Tibial nerve (tissue), 4 donors: ENCODE data around the gene PTK7. TPM values are rescaled to one million over a fixed set of nuclear protein-coding genes. Genes with fewer than 3 reads are reported as not detected.

Experiments
- DNase-seq, 2 donors: peaks; one replicate each; pipeline ENCODE4 v3.0.0-alpha.2; 2019; ENCODE audit warnings: low spot score in 2 of 2
- H3K27ac ChIP-seq, 4 donors: fragments of 200-600 bp; sonication (generic) in 3 of 4; one replicate each; pipeline ENCODE4 v1.5.1; 2017 to 2019; ENCODE audit warnings: mild to moderate bottlenecking in 1 of 4
- H3K27me3 ChIP-seq, 2 donors: fragments of 200-600 bp; sonication (generic) in 1 of 2; one replicate each; pipeline versions ENCODE4 v1.5.1 to v1.6.0; 2017 to 2019
- H3K36me3 ChIP-seq, 3 donors: fragments of 200-600 bp; sonication (generic); one replicate each; pipeline ENCODE4 v1.5.1; 2018 to 2019
- H3K4me1 ChIP-seq, 4 donors: fragments of 200-600 bp; sonication (generic) in 3 of 4; one replicate each; pipeline ENCODE4 v1.5.1; 2017 to 2019
- H3K4me3 ChIP-seq, 4 donors: fragments of 200-600 bp; sonication (generic) in 3 of 4; one replicate each; pipeline ENCODE4 v1.5.1; 2017 to 2019; ENCODE audit warnings: mild to moderate bottlenecking in 1 of 4, moderate library complexity in 1 of 4
- H3K9me3 ChIP-seq, 4 donors: fragments of 200-600 bp; sonication (generic) in 3 of 4; one replicate each; pipeline ENCODE4 v1.5.1; 2017 to 2019
- CTCF ChIP-seq, 5 experiments: fragments of 200-600 bp in 3 of 5; fragments of 450-650 bp in 2 of 5; sonication (generic) in 3 of 5; IDR thresholded peaks; one replicate each; pipeline ENCODE4 v1.5.1; 2016 to 2019; ENCODE audit warnings: antibody characterized with exemption in 5 of 5, mild to moderate bottlenecking in 3 of 5, moderate library complexity in 2 of 5
- EP300 ChIP-seq, 2 donors: sonication (generic); formaldehyde crosslinking; IDR thresholded peaks; one replicate each; pipeline ENCODE4 v1.6.1; 2017; ENCODE audit warnings: antibody characterized with exemption in 2 of 2, mild to moderate bottlenecking in 1 of 2
- POLR2A ChIP-seq, 2 donors: fragments of 450-650 bp; IDR thresholded peaks; one replicate each; pipeline ENCODE4 v1.6.1; 2017; ENCODE audit warnings: antibody characterized with exemption in 2 of 2, mild to moderate bottlenecking in 2 of 2, moderate library complexity in 2 of 2
- WGBS, 2 donors: methylation state at CpG; one replicate each; pipeline ENCODE4 v1.1.5; 2018; 5-methylcytosine and 5-hydroxymethylcytosine counted together
- total RNA-seq, 4 donors: library from RNA; depleted of rRNA; stranded (reverse); fragments of >200 nt; gene quantifications; one replicate each; pipeline ENCODE4 v1.1.0, GENCODE V29; 2016

Gene PTK7
- total RNA-seq = 1 to 10 TPM; 1.5 to 5.5 (median 3.9) TPM

GRCh38 chr6:43075670-43076463, at the start of gene PTK7:
PTK7 (plus strand) TSS chr6:43076314; CDS start chr6:43076489, 175 bp downstream.
- Histone ChIP-seq H3K9me3 (no peaks in the 10 kb centered on the region), H3K36me3 (peaks cover 0 to 45% (median 0%) of the 10 kb centered on the region in 3 donors), H3K27ac (peak within 1 kb of the TSS in 1 of 4 donors; percentile 13), H3K4me3 (peak within 1 kb of the TSS; percentile 22 to 56 (median 38)), H3K27me3 (peaks cover 0 to 27% of the 10 kb centered on the region in 2 donors), H3K4me1 (peaks cover 0 to 20% (median 3%) of the 10 kb centered on the region in 4 donors)
- TF ChIP-seq POLR2A (IDR thresholded peaks at IDR 0.05) (no peak), EP300 (IDR thresholded peaks at IDR 0.05) (no peak), CTCF (IDR thresholded peaks at IDR 0.05) (no peak)
- no peak for DNase-seq
- 14 to 19% methylated on average over 8 to 12 of the region's 60 CpGs for WGBS, 2 donors

GRCh38 chr6:43026365-43026764, 49.7 kb upstream of the PTK7 start:
- H3K4me1 ChIP-seq = peaks cover 0 to 25% (median 7%) of the 10 kb centered on the region in 4 donors
- H3K9me3 ChIP-seq = no peaks in the 10 kb centered on the region
- H3K36me3 ChIP-seq = peaks cover 9 to 67% (median 35%) of the 10 kb centered on the region in 3 donors
- DNase-seq = no peak
- TF ChIP-seq POLR2A (IDR thresholded peaks at IDR 0.05) = no peak
- no peak for TF ChIP-seq CTCF (IDR thresholded peaks at IDR 0.05)
- no peak for TF ChIP-seq EP300 (IDR thresholded peaks at IDR 0.05)
- 88 to 95% methylated on average over 5 of the region's 5 CpGs for WGBS, 2 donors
- H3K4me3 ChIP-seq = no peak overlapping the region
- H3K27ac ChIP-seq = no peak overlapping the region
- no peaks in the 10 kb centered on the region for H3K27me3 ChIP-seq

GRCh38 chr6:43029120-43029519, 47.0 kb upstream of the PTK7 start:
- Histone ChIP-seq H3K9me3 (no peaks in the 10 kb centered on the region), H3K4me3 (no peak overlapping the region), H3K27me3 (no peaks in the 10 kb centered on the region), H3K27ac (no peak overlapping the region), H3K4me1 (peaks cover 0 to 3% (median 0%) of the 10 kb centered on the region in 4 donors), H3K36me3 (peaks cover 9 to 95% (median 35%) of the 10 kb centered on the region in 3 donors)
- 87 to 89% methylated on average over 9 of the region's 9 CpGs for WGBS, 2 donors
- no peak for TF ChIP-seq CTCF (IDR thresholded peaks at IDR 0.05)
- no peak for TF ChIP-seq EP300 (IDR thresholded peaks at IDR 0.05)
- TF ChIP-seq POLR2A (IDR thresholded peaks at IDR 0.05) = no peak
- DNase-seq = no peak

DNA sequence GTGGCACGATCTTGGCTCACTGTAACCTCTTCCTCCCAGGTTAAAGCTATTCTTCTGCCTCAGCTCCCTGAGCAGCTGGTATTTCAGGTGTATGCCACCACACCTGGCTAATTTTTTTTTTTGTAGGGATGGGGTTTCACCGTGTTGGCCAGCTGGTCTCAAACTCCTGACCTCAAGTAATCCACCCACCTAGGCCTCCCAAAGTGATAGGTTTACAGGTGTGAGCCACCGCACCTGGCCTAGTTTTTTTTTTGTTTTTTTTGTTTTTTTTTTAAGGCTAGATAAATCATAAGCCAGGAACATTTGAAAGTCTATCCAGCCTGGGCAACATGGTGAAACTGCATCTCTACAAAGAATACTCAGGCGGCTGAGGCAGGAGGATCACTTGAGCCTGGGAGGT, 43.8 kb upstream of the PTK7 start:
- DNase-seq = no peak
- Histone ChIP-seq H3K36me3 (peaks cover 3 to 100% (median 21%) of the 10 kb centered on the region in 3 donors), H3K4me3 (no peak overlapping the region), H3K9me3 (no peaks in the 10 kb centered on the region), H3K4me1 (no peaks in the 10 kb centered on the region), H3K27me3 (no peaks in the 10 kb centered on the region), H3K27ac (no peak overlapping the region)
- 88 to 93% methylated on average over 4 of the region's 4 CpGs for WGBS, 2 donors
- TF ChIP-seq CTCF (IDR thresholded peaks at IDR 0.05) (no peak), EP300 (IDR thresholded peaks at IDR 0.05) (no peak), POLR2A (IDR thresholded peaks at IDR 0.05) (no peak)

- TF ChIP-seq EP300 (IDR thresholded peaks at IDR 0.05) = no peak
- TF ChIP-seq CTCF (IDR thresholded peaks at IDR 0.05) = no peak
- TF ChIP-seq POLR2A (IDR thresholded peaks at IDR 0.05) = no peak
- no peaks in the 10 kb centered on the region for H3K4me1 ChIP-seq
- no peak for DNase-seq
- no peaks in the 10 kb centered on the region for H3K9me3 ChIP-seq
- no peak overlapping the region for H3K4me3 ChIP-seq
- 85% methylated on average over 2 of the region's 2 CpGs for WGBS, 2 donors
- no peak overlapping the region for H3K27ac ChIP-seq
- peaks cover 0 to 100% (median 25%) of the 10 kb centered on the region in 3 donors for H3K36me3 ChIP-seq
- H3K27me3 ChIP-seq = no peaks in the 10 kb centered on the region
Measured at GRCh38 chr6:43033496-43034189, 42.5 kb upstream of the PTK7 start.
